Endothelial cell of umbilical vein (primary cell): ENCODE data around the gene ADGRG1. TPM values are rescaled to one million over a fixed set of nuclear protein-coding genes. Genes with fewer than 3 reads are reported as not detected.

Source experiments
- BruUV-seq: library from RNA; stranded (reverse); fragments of 400-500 nt; replicated peaks from 2 replicates; lab custom pipeline; 2021; lab: Mats Ljungman, UMichigan
- CTCF ChIA-PET: fragments of 300-600, 350-600 bp; sonication (Branson Sonifier 250); formaldehyde crosslinking; loops from one replicate; lab custom pipeline; 2021; ENCODE audit warnings: antibody characterized with exemption, inconsistent platforms; lab: Charles Lee
- POLR2A ChIA-PET: fragments of 300-600, 350-600 bp; sonication (Branson Sonifier 250); formaldehyde crosslinking; loops from one replicate; lab custom pipeline; 2021; ENCODE audit warnings: antibody characterized with exemption, inconsistent platforms; lab: Charles Lee
- DNase-seq: peaks from one replicate; pipeline ENCODE4 v3.0.0-alpha.2; 2011; ENCODE audit warnings: low read depth, low spot score
- FAIRE-seq: peaks from 2 replicates; lab custom pipeline; 2011; peaks lifted over from hg19 to GRCh38; lab: Jason Lieb, UNC
- H2AFZ ChIP-seq: 2 replicates; pipeline ENCODE4 v1.6.0; 2012; ENCODE audit warnings: low read depth, low read length, control low read depth, inconsistent platforms
- H3K27ac ChIP-seq: 2 replicates; pipeline ENCODE4 v1.5.1; 2011; ENCODE audit warnings: low read depth, mild to moderate bottlenecking, control low read depth, low read length, moderate library complexity; ENCODE audit not compliant: insufficient read depth
- H3K27me3 ChIP-seq, 2 experiments: 2 replicates each; pipeline versions ENCODE4 v1.6.0 to v1.6.1; 2011; ENCODE audit warnings: low read length in 2 of 2, mixed read lengths in 1 of 2; ENCODE audit not compliant: control insufficient read depth in 2 of 2, insufficient read depth in 2 of 2
- H3K36me3 ChIP-seq, 2 experiments: 2 replicates in 1 of 2; 3 replicates in 1 of 2; pipeline ENCODE4 v1.5.1; 2011; ENCODE audit warnings: low read length in 2 of 2, mild to moderate bottlenecking in 1 of 2, moderate library complexity in 1 of 2; ENCODE audit not compliant: control insufficient read depth in 2 of 2, insufficient read depth in 2 of 2; ENCODE audit errors: extremely low read depth in 1 of 2
- H3K4me1 ChIP-seq: 3 replicates; pipeline ENCODE4 v1.5.1; 2011; ENCODE audit warnings: mild to moderate bottlenecking, low read length; ENCODE audit not compliant: control insufficient read depth, insufficient read depth; ENCODE audit errors: extremely low read depth
- H3K4me2 ChIP-seq: 2 replicates; pipeline ENCODE4 v1.6.1; 2011; ENCODE audit warnings: low read length, control low read depth, mixed read lengths; ENCODE audit not compliant: insufficient read depth
- H3K4me3 ChIP-seq, 3 experiments: fragments of 200-600 bp in 1 of 3; sonication (generic), shearing (Covaris generic) in 1 of 3; replicated peaks in 1 of 3; 2 replicates each; pipeline ENCODE4 v1.5.1; 2011 to 2016; ENCODE audit warnings: control low read depth in 3 of 3, low read length in 3 of 3, mild to moderate bottlenecking in 2 of 3, inconsistent platforms in 1 of 3, low read depth in 1 of 3, moderate library complexity in 1 of 3; ENCODE audit not compliant: insufficient read depth in 1 of 3
- H3K79me2 ChIP-seq: 2 replicates; pipeline ENCODE4 v1.6.0; 2012; ENCODE audit warnings: low read length, inconsistent platforms; ENCODE audit not compliant: control insufficient read depth, insufficient read depth
- H3K9ac ChIP-seq: replicated peaks from 2 replicates; pipeline ENCODE3; 2011; ENCODE audit warnings: low read length, control low read depth; ENCODE audit not compliant: insufficient read depth; ENCODE audit errors: extremely low read depth
- H3K9me1 ChIP-seq: replicated peaks from 3 replicates; pipeline ENCODE4 v1.6.0; 2011; ENCODE audit warnings: mild to moderate bottlenecking, low read length; ENCODE audit not compliant: control insufficient read depth, insufficient read depth; ENCODE audit errors: extremely low read depth
- H3K9me3 ChIP-seq: replicated peaks from 2 replicates; pipeline ENCODE4 v1.5.1; 2012; ENCODE audit warnings: low read length, inconsistent platforms; ENCODE audit not compliant: control insufficient read depth, insufficient read depth
- H4K20me1 ChIP-seq: replicated peaks from 2 replicates; pipeline ENCODE3; 2011; ENCODE audit warnings: mild to moderate bottlenecking, low read length; ENCODE audit not compliant: control insufficient read depth, insufficient read depth; ENCODE audit errors: extremely low read depth
- EZH2 ChIP-seq: IDR thresholded peaks from 2 replicates; pipeline ENCODE4 v1.6.1; 2012; ENCODE audit warnings: borderline replicate concordance, low read depth, mild to moderate bottlenecking, moderate library complexity, low read length, inconsistent platforms; ENCODE audit not compliant: severe bottlenecking
- FOS ChIP-seq: IDR thresholded peaks from 2 replicates; pipeline ENCODE4 v1.6.1; 2011; ENCODE audit warnings: mild to moderate bottlenecking, low read length, moderate library complexity, borderline replicate concordance; ENCODE audit not compliant: insufficient read depth
- GATA2 ChIP-seq: IDR thresholded peaks from 2 replicates; pipeline ENCODE4 v1.7.0; 2011; ENCODE audit warnings: low read depth, mild to moderate bottlenecking, moderate library complexity, mixed read lengths, low read length; ENCODE audit not compliant: insufficient read length, insufficient read depth
- JUN ChIP-seq: IDR thresholded peaks from 2 replicates; pipeline ENCODE4 v1.6.1; 2011; ENCODE audit warnings: borderline replicate concordance, low read depth; ENCODE audit not compliant: insufficient read length, insufficient read depth
- MAX ChIP-seq: IDR thresholded peaks from 2 replicates; pipeline ENCODE4 v1.6.1; 2011; ENCODE audit not compliant: insufficient read depth, insufficient read length
- MYC ChIP-seq: IDR thresholded peaks from one replicate; pipeline ENCODE4 v1.6.1; 2011; ENCODE audit warnings: mild to moderate bottlenecking, low read depth, low read length
- POLR2A ChIP-seq: IDR thresholded peaks from 2 replicates; pipeline ENCODE4 v1.6.1; 2012; ENCODE audit warnings: low read depth, mild to moderate bottlenecking, control low read depth, low read length
- POLR2AphosphoS5 ChIP-seq: IDR thresholded peaks from 2 replicates; pipeline ENCODE4 v1.6.1; 2012; ENCODE audit warnings: low read depth, mild to moderate bottlenecking, control low read depth, low read length, moderate library complexity; ENCODE audit not compliant: insufficient read depth
- dilution Hi-C: fragments of 300-500 bp; cut with MboI; formaldehyde crosslinking; loops from one replicate; pipeline ENCODE4 v1.15.0; 2019; ENCODE audit warnings: low sequenced_read_pairs; ENCODE audit not compliant: extremely low pct_ligation_motif_present
- intact Hi-C: fragments of 100-400 bp; cut with micrococcal nuclease; formaldehyde crosslinking; loops from one replicate; pipeline ENCODE4 v1.10.0; 2022
- polyA plus RNA-seq, 4 experiments: library from polyadenylated mRNA; depleted of rRNA in 3 of 4; stranded (reverse) in 3 of 4; unstranded in 1 of 4; fragments of >200 nt; gene quantifications; 2 replicates each; pipeline versions ENCODE4 v1.2.1 to v1.2.3, GENCODE V29; 2011 to 2012; ENCODE audit warnings: missing spikeins in 1 of 4
- total RNA-seq: library from RNA; stranded (reverse); gene quantifications from 2 replicates; pipeline ENCODE4 v1.2.3, GENCODE V29; 2021
- TF ChIP-seq, protein P1 (sequence below), 2 donors: IDR thresholded peaks; 1 replicate in 1 of 2; 2 replicates in 1 of 2; pipeline ENCODE4 v1.5.1; 2011; ENCODE audit warnings: low read length in 2 of 2, mild to moderate bottlenecking in 2 of 2, moderate library complexity in 2 of 2, control low read depth in 1 of 2, inconsistent platforms in 1 of 2, low read depth in 1 of 2; ENCODE audit not compliant: insufficient read depth in 1 of 2; ENCODE audit errors: extremely low read depth in 1 of 2

The ADGRG1 gene
- total and polyA plus RNA-seq, 2 donors (not counting 3 experiments of a cell fraction or from before 2014, with no cell fraction given): 45.6 to 92.5 TPM

GRCh38 chr16:57610611-57611010, 17.8 kb upstream of the ADGRG1 start:
- no peak overlapping the region for H3K4me3 ChIP-seq
- dilution Hi-C loops (no loop called here), intact Hi-C loops (no loop called here)
- no peak overlapping the region for H2AFZ ChIP-seq
- ChIA-PET CTCF (interaction anchor here (1.2 to 3.8 kb wide), 12 partner anchors 10 to 39 kb away, joined by 4 to 25 read pairs (median 6); no protein-coding TSS in a partner anchor), POLR2A (interaction anchor here (1.1 kb wide), 1 partner anchor 36 kb away, joined by 3 read pairs; no protein-coding TSS in a partner anchor)
- no peaks in the 10 kb centered on the region for H3K9me3 ChIP-seq
- no peak overlapping the region for H3K4me2 ChIP-seq
- H3K9ac ChIP-seq: no peak overlapping the region
- H3K79me2 ChIP-seq: no peaks in the 10 kb centered on the region
- no peaks in the 10 kb centered on the region for H3K9me1 ChIP-seq
- H4K20me1 ChIP-seq: no peaks in the 10 kb centered on the region
- TF ChIP-seq GATA2: no peak
- no peak for TF ChIP-seq POLR2AphosphoS5
- TF ChIP-seq FOS: no peak
- no peak for TF ChIP-seq POLR2A
- TF ChIP-seq MYC: no peak
- TF ChIP-seq MAX: no peak
- TF ChIP-seq EZH2: no peak
- TF ChIP-seq JUN: no peak
- TF ChIP-seq, protein P1, sequence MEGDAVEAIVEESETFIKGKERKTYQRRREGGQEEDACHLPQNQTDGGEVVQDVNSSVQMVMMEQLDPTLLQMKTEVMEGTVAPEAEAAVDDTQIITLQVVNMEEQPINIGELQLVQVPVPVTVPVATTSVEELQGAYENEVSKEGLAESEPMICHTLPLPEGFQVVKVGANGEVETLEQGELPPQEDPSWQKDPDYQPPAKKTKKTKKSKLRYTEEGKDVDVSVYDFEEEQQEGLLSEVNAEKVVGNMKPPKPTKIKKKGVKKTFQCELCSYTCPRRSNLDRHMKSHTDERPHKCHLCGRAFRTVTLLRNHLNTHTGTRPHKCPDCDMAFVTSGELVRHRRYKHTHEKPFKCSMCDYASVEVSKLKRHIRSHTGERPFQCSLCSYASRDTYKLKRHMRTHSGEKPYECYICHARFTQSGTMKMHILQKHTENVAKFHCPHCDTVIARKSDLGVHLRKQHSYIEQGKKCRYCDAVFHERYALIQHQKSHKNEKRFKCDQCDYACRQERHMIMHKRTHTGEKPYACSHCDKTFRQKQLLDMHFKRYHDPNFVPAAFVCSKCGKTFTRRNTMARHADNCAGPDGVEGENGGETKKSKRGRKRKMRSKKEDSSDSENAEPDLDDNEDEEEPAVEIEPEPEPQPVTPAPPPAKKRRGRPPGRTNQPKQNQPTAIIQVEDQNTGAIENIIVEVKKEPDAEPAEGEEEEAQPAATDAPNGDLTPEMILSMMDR (IDR thresholded peaks at IDR 0.05; ENCODE audit: extremely low read depth in 1 of 2, insufficient read depth in 1 of 2, low read depth in 1 of 2, low read length in 2 of 2): no peak
- H3K27ac ChIP-seq: no peak overlapping the region
- H3K27me3 ChIP-seq: no peaks in the 10 kb centered on the region
- H3K4me1 ChIP-seq: no peaks in the 10 kb centered on the region
- no peak for FAIRE-seq
- DNase-seq: no peak
- BruUV-seq: no TSS peak
- no peaks in the 10 kb centered on the region for H3K36me3 ChIP-seq
